Measurements from ENCODE around the gene MORC2.
A peak's percentile ranks its signal among the peaks of the same experiment; 100 is the strongest.

MORC2 gene

GRCh38 chr22:30921108-30921507 lies 47.5 kb downstream of the MORC2 start:
- no peak for DNase-seq (ENCODE audit: low read depth)

- DNase-seq (ENCODE audit: low read depth) = peak; percentile 65
Observed at GRCh38 chr22:30920407-30920806, 48.2 kb downstream of the MORC2 start.

GRCh38 chr22:30919973-30920372 lies 48.6 kb downstream of the MORC2 start:
- DNase-seq (ENCODE audit: low read depth) = no peak

GRCh38 chr22:30918761-30919160 lies 49.8 kb downstream of the MORC2 start:
- DNase-seq (ENCODE audit: low read depth) = no peak

DNA sequence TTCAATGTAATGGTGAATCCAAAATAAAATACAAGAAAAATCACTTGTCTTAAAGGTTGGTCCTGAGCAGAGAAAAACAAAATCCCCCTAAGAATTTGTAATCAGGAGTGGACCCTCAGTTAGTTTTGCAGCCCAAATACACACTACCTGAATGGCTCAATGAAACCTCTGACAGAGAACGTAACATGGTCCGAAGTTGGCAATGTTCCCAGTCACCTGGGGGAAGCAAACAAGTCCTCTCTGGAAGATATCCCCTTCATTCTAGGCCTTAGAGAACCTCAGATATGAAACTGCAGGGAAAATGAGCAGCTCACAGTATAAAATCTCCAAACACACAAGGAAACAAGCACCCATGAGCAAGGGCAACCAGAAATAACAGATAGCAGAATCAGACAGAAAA lies 58.2 kb downstream of the MORC2 start:
- no peak for DNase-seq (ENCODE audit: low read depth)

DNA sequence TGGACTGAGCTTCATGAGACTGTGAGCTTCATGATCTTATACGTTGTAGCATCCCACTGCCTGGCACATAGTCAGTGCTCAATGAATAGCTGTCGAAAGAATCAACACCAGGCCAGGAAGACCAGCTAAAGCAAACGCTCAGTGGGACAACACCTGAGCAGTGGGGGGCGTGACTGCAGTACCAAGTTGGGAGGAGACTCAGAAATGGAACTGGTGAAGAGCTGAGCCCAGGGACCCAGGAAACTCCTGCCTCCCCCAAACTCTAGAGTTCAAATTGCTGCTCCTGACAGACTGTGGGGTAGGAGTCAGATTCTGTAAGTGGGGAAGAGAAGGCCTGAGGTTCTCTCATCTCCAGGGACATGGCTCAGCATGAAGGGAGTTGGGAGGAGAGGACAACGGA lies 59.3 kb downstream of the MORC2 start:
- DNase-seq (ENCODE audit: low read depth) = no peak

GRCh38 chr22:30908051-30908461 lies 60.5 kb downstream of the MORC2 start:
- DNase-seq (ENCODE audit: low read depth) = no peak

- DNase-seq (ENCODE audit: low read depth) = no peak
Observed at GRCh38 chr22:30906946-30907345, 61.6 kb downstream of the MORC2 start.

GRCh38 chr22:30906411-30906810 lies 62.2 kb downstream of the MORC2 start:
- no peak for DNase-seq (ENCODE audit: low read depth)

DNA sequence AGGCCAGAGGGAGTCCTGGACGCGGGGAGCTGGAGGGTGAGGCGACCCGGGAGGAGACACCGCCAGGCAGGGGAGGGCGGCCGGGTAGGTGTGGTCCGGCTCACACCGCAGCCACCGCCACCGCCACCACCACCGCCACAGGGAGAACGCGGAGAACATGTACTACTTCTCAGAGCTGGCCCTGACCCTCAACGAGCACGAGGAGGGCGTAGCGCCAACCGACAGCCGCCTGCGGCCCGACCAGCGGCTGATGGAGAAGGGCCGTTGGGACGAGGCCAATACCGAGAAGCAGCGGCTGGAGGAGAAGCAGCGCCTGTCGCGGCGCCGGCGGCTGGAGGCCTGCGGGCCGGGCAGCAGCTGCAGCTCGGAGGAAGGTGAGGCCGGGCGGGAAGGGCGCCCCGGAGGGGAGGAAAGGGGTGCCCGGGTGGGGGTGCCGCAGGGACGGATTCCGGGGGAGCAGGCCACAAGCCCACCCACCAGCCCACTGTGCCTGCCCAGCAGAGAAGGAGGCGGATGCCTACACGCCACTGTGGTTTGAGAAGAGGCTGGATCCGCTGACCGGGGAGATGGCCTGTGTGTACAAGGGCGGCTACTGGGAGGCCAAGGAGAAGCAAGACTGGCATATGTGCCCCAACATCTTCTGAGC lies 62.8 kb downstream of the MORC2 start:
- no peak for DNase-seq (ENCODE audit: low read depth)

DNA sequence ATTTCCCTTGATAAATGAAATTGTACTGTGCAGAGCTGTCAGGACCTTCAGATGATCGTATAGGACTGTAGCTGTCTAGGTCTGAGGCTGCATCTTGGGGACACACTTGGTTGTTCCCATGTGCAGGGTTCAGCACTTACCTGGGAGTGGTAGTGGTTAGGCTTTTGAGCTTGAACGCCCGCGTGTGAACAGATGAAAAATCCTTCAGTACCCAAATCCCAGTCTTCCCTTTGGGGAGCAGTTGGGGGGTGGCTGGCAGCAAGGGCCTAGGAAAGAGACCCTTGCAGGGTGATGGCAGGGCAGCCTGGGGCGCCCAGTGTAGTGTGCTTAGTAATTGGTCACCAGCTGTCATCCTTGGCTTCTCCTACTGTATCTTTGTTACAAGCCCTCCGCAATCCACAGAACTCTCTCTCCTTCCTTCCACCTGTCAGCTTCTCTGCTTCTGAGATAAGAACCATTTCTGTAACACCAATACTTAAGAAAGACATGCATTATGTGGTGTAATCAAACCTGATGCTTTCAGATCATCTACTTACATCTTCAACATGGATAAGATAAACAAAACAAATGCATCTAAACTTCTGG lies 64.6 kb downstream of the MORC2 start:
- DNase-seq (ENCODE audit: low read depth) = no peak

DNA sequence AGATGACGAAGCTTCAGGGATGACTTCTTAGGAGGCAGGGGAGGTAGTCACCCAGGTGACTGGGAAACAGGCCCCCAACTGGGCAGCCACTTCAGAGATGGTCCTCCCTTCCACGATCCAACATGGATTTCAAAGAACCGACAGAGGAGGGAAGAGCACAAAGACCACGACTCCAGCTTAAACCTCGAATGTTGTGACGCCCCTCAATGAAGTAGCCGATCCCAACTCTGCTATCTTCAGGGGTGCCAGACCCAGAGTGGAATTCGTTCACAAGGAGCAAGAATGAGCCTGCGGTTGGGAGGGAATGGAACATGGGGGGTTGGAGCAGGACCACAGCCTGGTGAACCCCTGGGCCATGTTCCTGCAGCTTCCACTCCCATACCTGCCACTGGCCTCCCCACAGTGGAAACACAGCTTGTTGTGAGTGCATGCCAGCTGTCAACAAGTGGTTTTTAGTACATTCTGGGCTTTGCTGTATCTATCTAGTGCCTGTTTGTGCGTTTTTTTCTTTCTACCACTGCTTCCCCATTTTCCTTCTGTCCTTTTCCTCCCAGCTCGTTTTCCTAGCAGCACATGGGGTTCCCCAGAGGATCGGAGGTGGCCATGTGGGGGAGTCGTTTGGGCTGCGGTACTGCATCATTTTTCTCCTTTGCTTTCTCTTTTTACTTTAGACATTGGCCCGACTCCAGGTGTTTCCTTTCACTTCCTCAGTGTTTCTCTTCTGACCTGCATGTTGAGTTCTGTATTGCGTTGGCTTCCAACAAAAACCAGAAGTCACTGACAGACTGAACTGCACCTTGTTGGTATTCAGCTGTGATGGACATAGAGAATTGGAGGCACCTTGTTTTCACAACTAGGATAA lies 65.8 kb downstream of the MORC2 start:
- no peak for DNase-seq (ENCODE audit: low read depth)

DNA sequence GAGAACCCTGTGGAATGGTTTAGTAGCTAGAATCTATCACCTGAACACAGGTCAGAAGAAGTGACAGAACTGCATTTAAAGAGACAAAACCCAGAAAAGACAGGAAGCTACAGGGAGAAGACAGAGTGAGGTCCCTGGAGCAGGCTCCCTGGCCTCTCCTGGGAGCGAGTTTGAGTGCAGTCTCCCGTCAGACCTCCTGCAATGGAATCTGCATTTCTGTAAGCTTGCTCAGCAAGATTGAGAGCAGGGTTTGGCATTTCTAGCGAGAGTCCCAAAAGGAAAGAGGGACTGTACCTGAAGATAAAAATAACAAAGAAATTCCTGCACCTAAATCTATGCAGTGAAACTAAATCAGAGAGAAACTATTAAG lies 74.2 kb downstream of the MORC2 start:
- no peak for DNase-seq (ENCODE audit: low read depth)

DNA sequence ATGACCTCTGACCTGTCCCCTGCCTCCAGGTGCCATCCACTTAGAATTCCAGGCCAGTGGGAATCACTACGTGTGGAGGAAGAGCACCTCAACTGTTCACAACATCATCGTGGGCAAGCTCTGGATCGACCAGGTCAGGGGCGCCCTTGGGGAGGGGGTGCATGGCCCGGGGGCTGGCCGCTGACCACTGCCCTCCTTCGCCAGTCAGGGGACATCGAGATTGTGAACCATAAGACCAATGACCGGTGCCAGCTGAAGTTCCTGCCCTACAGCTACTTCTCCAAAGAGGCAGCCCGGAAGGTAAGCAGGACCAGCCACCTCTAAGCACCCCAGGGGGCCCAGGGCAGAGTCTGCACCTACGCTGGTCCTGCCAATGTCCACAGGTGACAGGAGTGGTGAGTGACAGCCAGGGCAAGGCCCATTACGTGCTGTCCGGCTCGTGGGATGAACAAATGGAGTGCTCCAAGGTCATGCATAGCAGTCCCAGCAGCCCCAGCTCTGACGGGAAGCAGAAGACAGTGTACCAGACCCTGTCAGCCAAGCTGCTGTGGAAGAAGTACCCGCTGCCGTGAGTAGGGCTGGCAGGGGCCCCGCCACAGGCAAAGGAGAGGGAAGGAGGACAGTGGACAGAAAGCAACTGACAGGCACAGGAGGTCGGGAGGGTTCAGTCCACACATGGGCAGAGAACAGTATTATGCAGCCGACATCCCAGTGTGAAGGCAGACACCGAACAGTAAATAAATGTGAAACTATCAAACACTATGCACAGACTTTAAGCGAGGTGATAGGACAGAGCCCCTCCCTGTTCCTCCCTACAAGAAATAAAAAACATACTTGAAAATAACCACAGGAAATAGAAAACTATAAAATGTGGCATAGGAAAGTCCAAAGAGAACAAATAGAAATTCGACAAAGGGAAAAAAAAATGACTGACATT lies 74.9 kb downstream of the MORC2 start:
- no peak for DNase-seq (ENCODE audit: low read depth)

- DNase-seq (ENCODE audit: low read depth) = no peak
Observed at GRCh38 chr22:30892731-30893221, 75.8 kb downstream of the MORC2 start.

DNA sequence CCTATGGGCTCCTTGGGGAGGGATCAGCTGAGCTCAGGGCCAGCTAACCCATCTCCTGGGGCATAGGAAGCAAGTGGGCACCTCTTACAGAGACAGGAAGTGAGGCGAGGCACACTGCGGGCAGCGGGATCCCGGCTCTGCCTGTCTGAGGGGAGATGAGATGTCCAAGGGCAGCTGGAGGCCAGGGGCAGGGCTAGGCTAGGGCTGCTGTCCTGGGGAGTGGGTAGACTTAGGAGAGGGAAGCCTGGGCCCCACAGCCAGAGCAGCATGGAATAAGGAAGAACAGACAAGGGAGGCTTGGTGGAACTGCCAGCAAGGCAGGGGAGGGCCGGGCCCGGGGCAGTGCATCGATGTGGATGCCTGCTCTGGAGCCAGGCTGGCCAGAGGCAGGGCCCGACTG lies 76.3 kb downstream of the MORC2 start:
- no peak for DNase-seq (ENCODE audit: low read depth)

DNA sequence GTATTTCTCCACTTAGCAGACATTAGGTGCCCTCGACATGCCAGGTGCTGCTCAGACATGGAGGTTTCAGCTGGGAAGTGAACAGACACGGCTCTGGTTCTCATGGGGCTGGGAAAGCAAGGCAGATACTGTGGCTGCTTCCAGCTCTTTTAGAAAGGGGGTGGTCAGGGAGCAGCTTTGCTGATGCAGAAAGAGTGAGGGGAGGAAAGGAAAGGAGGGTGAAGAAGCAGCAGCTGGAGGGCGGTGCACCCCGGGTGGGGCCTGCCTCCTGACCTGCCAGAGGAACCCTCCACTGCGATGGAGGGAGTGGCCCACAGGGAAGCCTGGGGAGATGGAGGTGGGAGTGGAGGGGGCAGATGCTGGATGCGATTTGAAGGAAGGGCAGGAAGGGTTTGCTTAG lies 76.8 kb downstream of the MORC2 start:
- no peak for DNase-seq (ENCODE audit: low read depth)

DNA sequence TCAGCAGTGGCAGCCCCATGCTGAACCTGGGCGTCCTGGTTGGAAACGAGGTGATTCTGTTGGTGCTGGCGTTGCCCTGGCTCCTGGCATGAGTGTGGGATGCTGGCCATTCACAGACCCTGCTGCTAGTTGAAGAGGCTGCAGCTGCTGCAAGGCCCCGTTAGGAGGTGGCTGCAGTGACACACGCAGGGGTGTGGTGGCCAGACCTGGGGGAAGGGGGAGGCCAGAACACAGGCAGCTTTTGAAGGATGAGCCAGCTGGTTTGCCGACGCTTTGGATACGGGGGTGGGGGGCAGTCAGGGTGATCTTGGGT lies 77.2 kb downstream of the MORC2 start:
- no peak for DNase-seq (ENCODE audit: low read depth)

DNA sequence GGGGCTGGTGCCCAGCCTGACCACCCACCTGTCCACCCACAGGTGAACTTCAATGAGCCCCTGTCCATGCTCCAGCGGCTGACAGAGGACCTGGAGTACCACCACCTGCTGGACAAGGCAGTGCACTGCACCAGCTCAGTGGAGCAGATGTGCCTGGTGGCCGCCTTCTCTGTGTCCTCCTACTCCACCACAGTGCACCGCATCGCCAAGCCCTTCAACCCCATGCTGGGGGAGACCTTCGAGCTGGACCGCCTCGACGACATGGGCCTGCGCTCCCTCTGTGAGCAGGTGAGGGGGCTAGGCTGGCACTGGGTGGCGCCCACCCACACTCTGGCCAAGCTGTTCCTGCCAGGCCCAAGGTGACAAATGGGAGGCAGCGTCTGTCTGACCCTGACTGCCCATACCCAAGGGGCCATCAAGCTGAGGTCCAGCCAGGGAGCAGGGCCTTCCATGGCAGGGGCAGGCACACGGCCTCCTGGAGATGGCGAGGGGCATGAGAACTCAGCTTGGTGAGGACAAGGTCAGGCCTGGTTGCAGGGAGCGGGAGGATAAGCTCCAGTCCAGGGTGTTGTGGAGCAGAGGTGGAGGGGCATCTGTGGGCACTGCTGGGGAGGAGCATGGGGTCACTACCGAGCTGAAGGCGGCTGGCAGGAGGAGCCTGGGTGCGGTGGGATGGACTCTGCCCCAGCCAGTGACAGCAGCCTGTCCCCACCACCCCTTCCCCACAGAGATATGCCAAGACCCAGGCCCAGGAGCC lies 77.7 kb downstream of the MORC2 start:
- DNase-seq (ENCODE audit: low read depth) = no peak

GRCh38 chr22:30889996-30890480 lies 78.5 kb downstream of the MORC2 start:
- no peak for DNase-seq (ENCODE audit: low read depth)

- DNase-seq (ENCODE audit: low read depth) = no peak
Observed at GRCh38 chr22:30889268-30889995, 79.1 kb downstream of the MORC2 start.
